HG03520 (cell line): ENCODE data around the gene NAP1L1.

Experiments
- ATAC-seq: cut with Tn5 transposase; IDR thresholded peaks from one replicate; pipeline ENCODE4 v1.9.1; 2021; ENCODE audit warnings: mild to moderate bottlenecking, moderate library complexity; ENCODE audit not compliant: unreplicated experiment

The NAP1L1 gene

GRCh38 chr12:76083904-76084862, at the start of gene NAP1L1:
Gene NAP1L1 (minus strand): TSS chr12:76084685. CDS start chr12:76074219, 10,466 bp downstream.
- peak; percentile 91 for ATAC-seq

GRCh38 chr12:76127588-76127987, 43.1 kb upstream of the NAP1L1 start:
- no peak for ATAC-seq

- no peak for ATAC-seq
These were observed 40.0 kb upstream of the NAP1L1 start for GRCh38 chr12:76124456-76124855.

- ATAC-seq, result no peak
These were observed 39.1 kb upstream of the NAP1L1 start for GRCh38 chr12:76123259-76124212.

- no peak for ATAC-seq
These were observed 35.4 kb upstream of the NAP1L1 start for GRCh38 chr12:76119887-76120286.

- no peak for ATAC-seq
These were observed 33.3 kb upstream of the NAP1L1 start for GRCh38 chr12:76117751-76118150.

GRCh38 chr12:76117067-76117691, 32.7 kb upstream of the NAP1L1 start:
- ATAC-seq, result no peak

GRCh38 chr12:76113800-76114757, 29.6 kb upstream of the NAP1L1 start:
- ATAC-seq, result no peak

- ATAC-seq, result no peak
These were observed 26.8 kb upstream of the NAP1L1 start for GRCh38 chr12:76111209-76111749.

- ATAC-seq, result no peak
These were observed 25.4 kb upstream of the NAP1L1 start for GRCh38 chr12:76109879-76110278.

- ATAC-seq, result no peak
These were observed 23.9 kb upstream of the NAP1L1 start for GRCh38 chr12:76108356-76108755.

GRCh38 chr12:76106631-76107030, 22.1 kb upstream of the NAP1L1 start:
- no peak for ATAC-seq

- no peak for ATAC-seq
These were observed 19.5 kb upstream of the NAP1L1 start for GRCh38 chr12:76103958-76104357.

- ATAC-seq, result no peak
These were observed 17.4 kb upstream of the NAP1L1 start for GRCh38 chr12:76101739-76102385.

- ATAC-seq, result no peak
These were observed 11.7 kb upstream of the NAP1L1 start for GRCh38 chr12:76096079-76096646.

GRCh38 chr12:76094754-76095153, 10.3 kb upstream of the NAP1L1 start:
- no peak for ATAC-seq

- no peak for ATAC-seq
These were observed 6.8 kb upstream of the NAP1L1 start for GRCh38 chr12:76091246-76091754.

GRCh38 chr12:76085520-76085868, 1.0 kb upstream of the NAP1L1 start:
- no peak for ATAC-seq
